Keratinocyte (primary cell): ENCODE results near the gene CELSR1.

Experiments
- CTCF ChIP-seq, 3 experiments: IDR thresholded peaks in 1 of 3; conservative IDR thresholded peaks in 1 of 3; optimal IDR thresholded peaks in 1 of 3; 2 replicates in 2 of 3; 3 replicates in 1 of 3; pipeline versions ENCODE3 to v1.5.1; 2011; ENCODE audit warnings: low read length in 3 of 3, mild to moderate bottlenecking in 3 of 3, moderate library complexity in 2 of 3, control low read depth in 1 of 3, inconsistent platforms in 1 of 3; ENCODE audit not compliant: insufficient read depth in 2 of 3; ENCODE audit errors: extremely low read depth in 1 of 3
- EZH2 ChIP-seq: IDR thresholded peaks from one replicate; pipeline ENCODE4 v1.6.1; 2012; ENCODE audit warnings: inconsistent platforms, mild to moderate bottlenecking, low read length, moderate library complexity

GRCh38 chr22:46537946-46538813 is 760 bp upstream of the CELSR1 start:
- no peak for TF ChIP-seq CTCF (optimal IDR thresholded peaks at IDR 0.05 in 1 of 3, IDR thresholded peaks at IDR 0.05 in 1 of 3, conservative IDR thresholded peaks at IDR 0.05 in 1 of 3; ENCODE audit: extremely low read depth in 1 of 3, insufficient read depth in 2 of 3, low read length in 3 of 3)
- TF ChIP-seq EZH2, result no peak
